Cardiac septum (tissue), 1 donor: ENCODE measurements around the gene EPRS1. TPM values are rescaled to one million over a fixed set of nuclear protein-coding genes. Genes with fewer than 3 reads are reported as not detected.
"Not testable (repeated sequence)": the region's sequence is repeated elsewhere in the genome, so short reads cannot be mapped to it uniquely, and the experiment has no call there.

Experiments used
- DNase-seq: peaks from one replicate; pipeline ENCODE4 v3.0.0-alpha.2; 2020; ENCODE audit warnings: low spot score
- intact Hi-C: fragments of 100-400 bp; cut with DNase I; formaldehyde crosslinking; loops from one replicate; pipeline ENCODE4 v1.14.0; 2022
- long read RNA-seq: library from polyadenylated mRNA; unstranded; transcript quantifications from one replicate; pipeline ENCODE4 v2.0.0, GENCODE V29; 2021
- total RNA-seq: library from RNA; stranded (reverse); fragmentation: NEBNext Ultra II Directional; extraction: Animal tissue kit (Norgen Biotek cat#: 25700); gene quantifications from one replicate; pipeline ENCODE4 v1.2.1, GENCODE V29; 2021
- donor health status: DM: no; HTN: no; CAD: no.

The EPRS1 gene
- 62.0 TPM for total RNA-seq
- long read RNA-seq, full-length matches to known transcripts, result 4 of 110 reads
- long read RNA-seq, partial matches to known transcripts, result 99 of 110 reads
- long read RNA-seq, other reads (novel, unspliced or antisense), result 7 of 110 reads

DNA sequence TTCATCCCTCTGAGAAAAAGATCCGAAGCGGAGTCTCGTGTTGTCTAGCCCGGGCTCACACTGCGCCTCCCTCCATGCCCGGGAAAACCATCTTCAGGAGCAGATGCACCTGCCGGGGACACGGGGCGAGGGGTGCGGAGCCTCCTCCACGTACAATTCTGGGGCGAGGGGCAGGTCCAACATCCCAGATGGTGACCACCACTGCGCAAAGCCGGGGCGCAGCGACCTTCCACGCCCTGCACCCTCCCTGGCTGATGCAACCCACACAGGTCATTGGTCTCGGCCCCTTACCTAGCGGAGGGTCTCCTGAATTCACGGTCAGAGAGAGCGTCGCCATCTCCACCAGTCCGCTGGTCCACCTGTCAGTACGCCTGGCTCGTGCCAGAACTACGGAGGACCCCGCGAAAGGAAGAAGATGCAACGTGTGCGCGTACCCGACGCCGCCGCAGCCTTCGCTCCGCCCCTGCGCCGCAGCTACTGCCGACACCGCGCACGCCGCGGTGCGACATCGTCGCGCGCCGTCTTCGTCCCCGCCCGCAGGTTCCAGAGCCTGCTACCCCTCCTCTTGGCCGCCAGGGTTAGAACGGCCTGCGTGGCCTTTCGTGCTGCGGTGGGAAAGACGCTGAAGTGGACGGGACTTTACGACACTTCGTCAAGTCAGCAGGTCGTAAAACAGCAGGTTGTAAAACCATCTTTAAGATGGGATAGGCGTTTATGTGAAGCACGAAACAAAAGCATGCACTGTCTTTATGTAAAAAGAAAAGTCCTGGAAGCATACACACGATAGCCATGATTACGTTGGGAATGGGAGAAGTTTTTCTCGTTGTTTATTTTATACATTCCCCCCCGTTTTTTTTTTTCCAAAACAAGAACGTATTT, at the start of gene EPRS1:
Gene EPRS1 (minus strand): TSS at position 454 of the 879 bp plus-strand sequence. CDS start 117 bp downstream, at position 337.
- peak; percentile 98 for DNase-seq
- intact Hi-C loops, result loop anchor here (5.0 kb wide), 1 partner anchor 46 kb away; the partner anchor contains the start of gene IARS2

DNA sequence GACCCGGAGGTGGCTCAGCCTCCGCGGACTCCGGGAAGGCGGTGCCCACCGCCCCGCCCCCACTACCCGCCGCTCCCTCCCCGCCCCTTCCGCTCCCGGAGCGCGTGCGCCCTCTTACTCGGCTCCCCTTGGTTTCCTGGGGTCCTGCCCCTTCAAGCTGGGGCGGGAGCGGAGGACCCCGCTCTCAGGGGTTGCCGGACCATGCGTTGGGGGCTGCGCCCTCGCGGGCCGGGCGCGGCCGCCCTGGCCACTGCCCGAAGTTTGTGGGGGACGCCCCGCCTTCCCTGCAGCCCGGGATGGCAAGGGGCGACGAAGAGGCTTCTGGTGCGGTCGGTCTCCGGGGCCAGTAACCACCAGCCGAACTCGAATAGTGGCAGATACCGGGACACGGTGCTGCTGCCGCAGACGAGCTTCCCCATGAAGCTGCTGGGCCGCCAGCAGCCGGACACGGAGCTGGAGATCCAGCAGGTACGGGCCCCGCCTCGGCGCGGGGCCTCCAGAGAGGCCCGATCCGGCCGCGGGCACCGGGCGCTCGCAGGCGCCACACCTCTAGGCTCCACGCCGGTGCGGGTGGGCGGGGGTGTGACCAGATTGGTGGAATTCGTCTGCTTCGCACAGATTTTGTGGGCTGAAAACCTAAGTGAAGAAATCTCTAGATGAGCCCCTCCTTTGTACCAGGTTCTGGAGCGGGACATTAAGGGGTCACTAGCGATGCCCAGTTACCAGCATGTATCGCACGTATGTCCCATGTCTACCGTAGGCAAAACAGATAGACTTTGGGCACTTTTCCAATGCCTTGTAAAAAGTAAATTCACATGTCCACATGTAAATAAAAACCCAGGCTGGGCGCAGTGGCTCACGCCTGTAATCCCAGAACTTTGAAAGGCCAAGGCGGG, 48.0 kb upstream of the EPRS1 start, which contains the start of gene IARS2:
Gene IARS2 (plus strand): TSS at position 117 of the 896 bp plus-strand sequence. CDS start 85 bp downstream, at position 202.
- intact Hi-C loops, result loop anchor here (5.0 kb wide), 1 partner anchor 47 kb away; the partner anchor contains the start of gene EPRS1
- DNase-seq, result peak; percentile 94

DNA sequence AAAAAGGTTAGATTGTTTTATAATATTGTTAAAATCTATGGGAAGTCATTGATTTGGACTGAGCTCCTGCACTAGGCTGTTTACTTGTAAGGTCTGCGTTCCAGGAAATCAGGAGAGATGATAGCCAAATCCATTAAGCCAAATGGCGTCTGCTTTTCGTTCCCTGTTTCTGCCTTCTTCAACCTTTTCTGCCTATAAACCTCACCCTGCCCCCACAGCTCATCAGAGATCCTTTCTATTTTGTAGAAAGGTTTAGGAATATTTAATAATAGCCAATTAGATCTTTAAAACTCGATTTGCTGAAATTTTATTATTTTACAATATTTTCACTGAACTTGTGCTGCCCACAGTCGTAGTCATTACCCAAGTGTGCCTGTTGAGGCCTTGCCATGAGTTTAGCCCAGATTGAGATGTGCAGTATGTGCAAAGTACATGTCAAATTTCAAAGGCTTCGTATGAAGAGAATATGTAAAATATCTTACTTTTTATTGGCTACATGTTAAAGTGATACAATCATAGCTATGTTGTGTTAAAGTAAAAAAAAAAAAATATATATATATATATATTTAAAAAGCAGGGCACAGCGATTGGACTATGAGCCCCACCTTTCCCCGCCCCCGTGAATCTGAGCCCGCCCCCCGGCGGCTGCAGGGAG, 47.2 kb upstream of the EPRS1 start:
- intact Hi-C loops, result loop anchor here (5.0 kb wide), 1 partner anchor 46 kb away; the partner anchor contains the start of gene EPRS1

DNA sequence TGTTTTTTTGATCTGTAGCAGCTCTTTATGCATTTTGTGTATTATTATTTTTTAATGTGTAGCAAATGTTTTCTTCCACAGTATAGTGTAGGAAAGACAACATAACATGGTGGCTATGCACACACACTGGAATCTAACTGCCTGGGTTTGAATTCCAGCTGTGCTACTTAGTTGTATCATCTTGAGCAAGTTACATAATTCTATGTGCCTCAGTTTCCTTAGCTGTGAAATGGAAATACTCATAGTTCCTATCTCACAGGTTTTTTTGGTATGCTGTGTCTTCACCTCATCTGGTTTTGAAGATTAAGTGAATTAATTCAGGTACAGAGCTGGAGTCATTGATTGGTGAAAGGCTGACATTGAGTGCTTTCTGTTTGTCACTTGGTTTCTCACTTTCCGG, 46.4 kb upstream of the EPRS1 start:
- no peak for DNase-seq
- intact Hi-C loops, result loop anchor here (5.0 kb wide), 1 partner anchor 45 kb away; the partner anchor contains the start of gene EPRS1

More for the DNA sequence above, 47.2 kb upstream of the EPRS1 start:
- no peak for DNase-seq

DNA sequence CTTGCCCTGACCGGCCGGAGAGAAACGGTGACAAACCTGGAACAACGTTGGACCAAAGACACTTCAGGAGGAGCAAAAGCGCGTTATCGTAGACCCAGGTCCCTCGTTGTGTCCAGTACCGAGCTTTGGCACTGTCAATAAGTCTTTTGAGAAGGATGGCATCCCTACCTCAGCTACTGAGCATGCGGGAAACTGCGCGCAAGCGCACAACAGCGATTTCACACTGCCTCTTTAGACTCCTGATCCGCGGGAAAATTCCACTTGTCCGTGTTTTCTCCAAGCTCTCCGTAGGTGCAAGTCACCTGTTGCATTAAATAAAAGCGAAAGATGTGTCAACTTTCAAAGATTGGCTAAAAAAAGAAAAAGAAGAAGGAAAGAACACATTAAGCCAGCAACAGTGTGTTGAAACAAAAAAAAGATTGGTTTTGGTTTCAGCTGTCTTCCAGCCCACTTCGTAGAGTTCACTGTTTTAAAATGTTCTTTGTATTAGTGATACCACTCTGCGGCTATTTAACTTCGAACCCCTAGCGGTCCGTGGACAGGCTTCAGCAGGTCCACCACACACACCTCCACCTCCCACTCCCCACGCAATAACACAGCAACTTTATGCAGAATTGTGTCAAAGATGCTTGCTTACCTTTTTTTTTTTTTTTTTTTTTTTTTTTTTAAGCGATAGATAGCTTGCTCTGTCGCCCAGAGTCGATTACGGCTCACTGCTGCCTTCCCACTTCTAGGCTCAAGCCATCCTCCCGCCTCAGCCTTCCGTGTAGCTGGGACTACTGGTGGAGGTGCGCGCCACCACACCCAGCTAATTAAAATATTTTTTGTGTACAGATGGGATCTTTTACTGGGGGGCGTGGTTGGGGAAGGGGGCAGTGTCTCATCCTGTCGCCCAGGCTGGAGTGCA, 43.6 kb upstream of the EPRS1 start, which contains the start of gene BPNT1:
Gene BPNT1 (minus strand): TSS at position 139 of the 907 bp plus-strand sequence. CDS start 9,942 bp downstream, outside the sequence.
- intact Hi-C loops, result loop anchor here (5.0 kb wide), 1 partner anchor 43 kb away; the partner anchor contains the start of gene EPRS1

DNA sequence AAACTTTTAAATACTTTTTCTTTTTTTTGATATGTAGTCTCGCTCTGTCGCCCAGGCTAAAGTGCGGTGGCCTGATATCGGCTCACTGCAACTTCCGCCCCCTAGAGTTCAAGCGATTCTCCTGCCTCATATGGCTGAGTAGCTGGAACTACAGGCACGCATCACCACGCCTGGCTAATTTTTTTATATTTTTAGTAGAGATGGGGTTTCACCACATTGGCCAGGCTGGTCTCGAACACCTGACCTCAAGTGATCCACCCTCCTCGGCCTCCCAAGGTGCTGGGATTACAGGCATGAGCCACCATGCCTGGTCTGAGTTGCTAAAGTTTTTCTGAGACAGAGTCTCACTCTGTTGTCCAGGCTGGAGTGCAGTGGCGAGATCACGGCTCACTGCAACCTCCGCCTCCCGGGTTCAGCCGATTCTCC, 40.0 kb upstream of the EPRS1 start:
- DNase-seq, intact Hi-C loops: not testable (repeated sequence)

More for the DNA sequence above, 43.6 kb upstream of the EPRS1 start, which contains the start of gene BPNT1:
- DNase-seq, result peak; percentile 97

DNA sequence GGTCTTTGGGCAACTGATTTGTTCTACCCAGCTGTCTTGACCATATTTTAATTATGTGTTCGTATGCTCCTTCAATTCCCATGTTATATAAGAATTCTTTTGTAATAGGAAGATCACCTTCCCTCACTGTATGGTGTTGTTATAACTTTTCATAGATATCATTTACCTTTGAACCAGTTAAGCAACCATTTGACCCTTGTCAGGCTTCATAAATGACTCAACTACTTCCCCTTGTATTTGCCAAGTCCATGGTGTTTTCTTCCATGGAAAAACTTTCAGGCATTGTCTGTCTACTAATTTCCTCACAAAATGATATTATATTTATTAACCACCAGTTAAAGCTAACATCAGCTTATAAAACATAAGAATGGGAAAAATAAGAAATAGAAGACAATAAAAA, 38.2 kb upstream of the EPRS1 start:
- DNase-seq, result no peak
- intact Hi-C loops, result no loop called here

DNA sequence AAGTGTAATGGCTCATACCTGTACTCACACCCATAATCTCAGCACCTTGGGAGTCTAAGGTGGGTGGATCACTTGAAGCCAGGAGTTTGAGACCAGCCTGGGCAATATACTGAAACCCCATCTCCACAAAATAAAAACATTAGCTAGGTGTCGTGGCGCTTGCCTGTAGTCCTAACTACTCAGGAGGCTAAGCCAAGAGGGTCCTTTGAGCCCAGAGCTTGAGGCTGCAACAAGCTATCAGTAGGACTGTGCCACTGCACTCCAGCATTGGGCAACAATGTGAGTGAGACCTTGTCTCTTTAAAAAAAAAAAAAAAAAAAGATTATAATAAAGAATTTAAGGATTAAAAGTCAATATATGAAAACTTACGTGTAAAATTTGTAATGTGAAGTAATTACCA, 31.6 kb upstream of the EPRS1 start:
- intact Hi-C loops, result no loop called here
- no peak for DNase-seq

DNA sequence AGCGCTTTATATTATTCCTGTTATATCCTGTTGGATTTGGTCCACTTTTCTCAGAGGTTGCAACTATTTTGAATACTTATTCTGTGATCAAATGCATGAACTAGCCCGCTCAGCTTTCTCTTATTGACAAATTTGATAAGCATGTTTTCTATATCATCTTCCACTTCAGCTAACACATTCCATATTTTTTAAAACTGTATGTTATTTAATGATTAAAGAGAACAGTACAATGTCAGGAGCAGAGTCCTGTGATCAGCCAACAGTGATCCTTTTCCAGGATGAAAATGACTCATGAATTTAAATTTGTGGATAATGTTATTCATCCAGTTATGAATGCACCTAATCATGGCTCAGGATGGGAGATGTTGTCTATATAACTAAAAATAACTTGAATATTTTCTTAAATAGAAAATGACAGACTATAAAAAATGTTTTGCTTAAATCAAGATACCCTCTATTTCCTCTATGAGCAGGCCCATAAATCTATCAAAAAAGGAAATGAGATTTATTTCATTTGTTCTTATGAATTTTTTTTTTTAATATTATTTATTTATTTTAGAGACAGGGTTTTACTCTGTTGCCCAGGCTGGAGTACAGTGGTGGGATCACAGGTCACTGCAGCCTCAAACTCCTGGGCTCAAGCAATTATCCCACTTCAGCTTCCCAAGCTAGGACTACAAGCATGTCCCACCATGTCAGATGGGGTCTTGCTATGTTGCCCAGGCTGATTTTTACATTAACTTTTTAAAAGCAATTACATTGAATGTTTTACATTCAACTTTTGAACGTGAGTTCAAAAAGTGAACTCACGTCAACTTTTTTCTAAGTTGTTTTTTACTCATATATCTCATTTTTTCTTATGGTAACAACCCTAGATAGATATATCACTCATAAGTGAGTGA, 30.8 kb upstream of the EPRS1 start:
- intact Hi-C loops, result no loop called here
- no peak for DNase-seq

DNA sequence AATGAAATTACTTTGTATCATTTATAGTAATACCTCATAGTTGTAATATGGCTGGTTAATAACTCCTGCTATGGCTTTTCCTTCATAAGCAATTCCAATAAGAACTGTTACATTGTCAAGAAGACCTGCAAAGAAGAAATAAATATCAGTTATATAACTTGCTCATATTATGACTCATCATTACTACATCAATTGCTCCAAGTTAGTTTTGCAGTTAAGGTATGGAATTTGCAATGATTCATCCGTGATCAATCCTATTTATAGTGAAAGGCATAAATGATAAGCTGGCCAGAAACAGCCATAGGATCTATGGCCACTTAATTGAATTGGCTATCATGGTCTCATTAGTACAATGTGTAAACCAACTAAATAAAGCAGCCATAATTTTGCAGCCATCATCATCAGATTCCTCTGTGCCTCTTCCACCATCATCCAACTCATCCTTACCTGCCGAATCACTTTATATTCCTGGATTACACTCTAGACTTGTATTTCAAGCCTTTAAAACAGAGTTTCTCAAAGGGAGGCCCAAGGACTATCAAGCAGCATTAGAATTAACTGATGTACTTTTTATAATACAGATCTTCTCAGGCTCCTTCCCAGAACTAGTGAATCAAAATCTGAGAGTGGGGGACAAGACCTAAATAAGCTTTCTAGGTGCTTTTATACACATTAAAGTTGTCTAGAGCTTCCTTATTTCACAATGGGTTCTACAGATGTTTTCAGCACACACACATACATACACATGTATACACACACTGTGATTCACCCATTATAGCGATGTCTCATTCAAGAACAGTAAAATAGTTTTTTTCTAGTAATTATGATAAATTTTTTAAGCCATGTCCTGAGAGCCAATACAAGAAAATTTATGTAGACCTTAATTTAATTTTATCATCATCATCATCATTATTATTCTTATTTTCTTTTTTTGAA, 21.2 kb upstream of the EPRS1 start:
- no peak for DNase-seq

DNA sequence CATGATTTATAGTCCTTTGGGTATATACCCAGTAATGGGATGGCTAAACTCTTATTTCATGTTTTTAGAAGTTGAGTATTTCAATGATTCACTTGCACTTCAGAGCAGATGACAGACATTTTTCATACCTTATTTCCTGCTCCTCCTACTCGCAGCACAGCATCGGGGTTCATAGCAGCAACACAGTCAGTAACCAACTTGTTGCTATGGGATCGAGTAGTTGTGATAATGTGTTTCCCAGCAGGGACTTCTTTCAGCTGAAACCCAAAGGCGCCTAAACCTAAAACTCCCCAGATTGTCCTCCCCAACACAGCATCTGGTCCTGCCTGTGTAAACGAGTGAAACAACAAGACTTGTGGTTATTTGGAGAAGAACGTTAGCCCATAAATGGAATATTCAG, 16.3 kb upstream of the EPRS1 start:
- DNase-seq, result no peak
- intact Hi-C loops, result no loop called here

More for the DNA sequence above, 21.2 kb upstream of the EPRS1 start:
- intact Hi-C loops, result no loop called here

DNA sequence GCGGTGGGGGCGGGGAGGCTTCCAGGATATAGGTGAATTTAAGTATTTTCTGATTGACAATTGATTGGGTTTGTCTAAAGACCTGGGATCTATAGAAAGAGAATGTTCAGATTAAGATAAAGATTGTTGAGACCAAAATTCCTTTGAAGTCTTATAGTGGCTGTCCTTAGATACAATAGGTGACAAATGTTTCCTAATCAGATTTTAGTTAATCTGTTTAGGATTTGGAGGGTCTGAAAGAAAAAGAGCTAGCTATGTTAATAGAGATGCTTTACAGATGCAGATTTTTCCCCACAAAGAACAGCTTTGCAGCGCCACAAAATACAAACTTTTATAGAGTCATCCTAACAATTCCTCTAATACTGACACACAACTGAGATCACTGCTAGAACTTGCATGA, 14.6 kb upstream of the EPRS1 start:
- no peak for DNase-seq
- intact Hi-C loops, result no loop called here

DNA sequence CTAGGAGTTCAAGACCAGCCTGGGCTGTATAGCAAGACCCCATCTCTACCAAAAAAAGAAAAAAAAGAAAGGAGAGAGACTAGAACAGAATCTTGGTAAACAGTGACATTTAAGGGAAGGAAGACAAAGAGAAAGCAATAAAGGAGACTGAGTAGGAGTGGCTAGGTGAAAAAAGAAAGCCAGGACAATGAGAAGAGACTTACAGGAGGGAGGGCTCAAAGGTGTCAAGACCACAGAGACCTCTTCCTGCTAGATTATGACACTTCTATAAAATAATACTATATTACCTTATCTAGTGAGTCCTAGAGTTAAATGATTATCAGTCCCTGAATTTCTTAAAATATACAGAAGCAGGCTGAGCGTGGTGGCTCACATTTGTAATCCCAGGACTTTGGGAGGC, 10.1 kb upstream of the EPRS1 start:
- intact Hi-C loops, result no loop called here
- no peak for DNase-seq

DNA sequence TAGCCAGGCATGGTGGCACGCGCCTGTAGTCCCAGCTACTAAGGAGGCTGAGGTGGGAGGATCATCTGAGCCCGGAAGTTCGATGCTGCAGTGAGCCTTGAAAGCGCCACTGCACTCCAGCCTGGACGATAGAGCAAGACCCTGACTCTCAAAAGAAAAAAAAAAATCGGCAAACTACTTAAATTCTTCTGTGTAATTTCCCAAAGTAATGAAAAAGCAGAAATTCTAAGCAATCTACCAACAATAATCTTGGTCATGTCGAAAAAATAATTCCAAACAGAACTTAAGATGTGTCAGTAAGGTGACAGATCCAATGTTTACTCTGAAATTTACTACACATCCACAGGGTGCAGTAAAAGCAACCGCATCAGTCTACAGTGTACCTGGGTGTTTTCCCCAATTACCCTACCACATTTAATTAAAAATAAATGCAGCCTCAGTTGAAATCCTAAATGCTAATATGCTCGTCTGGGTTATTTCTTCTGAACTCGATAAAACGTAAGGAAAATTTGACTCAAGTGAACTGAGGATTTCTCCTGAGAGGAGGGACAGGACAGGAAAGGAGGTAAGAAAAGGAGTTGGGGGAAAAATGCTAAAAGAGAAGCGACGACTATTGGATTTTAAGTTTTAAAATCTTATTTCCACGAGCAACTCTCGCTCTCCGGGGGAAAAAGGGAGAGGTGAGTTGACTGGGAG, 801 bp downstream of the EPRS1 start:
- intact Hi-C loops, result loop anchor here (5.0 kb wide), 1 partner anchor 47 kb away; the partner anchor contains the start of gene IARS2
- DNase-seq, result no peak
